ENCODE data around the gene C12orf42.

C12orf42 gene

GRCh38 chr12:103495469-103496456, at the start of gene C12orf42:
Gene C12orf42, minus strand, starts transcription at chr12:103495968. Its CDS starts 17,542 bp downstream, at chr12:103478426.
- DNase-seq (ENCODE audit: low spot score), result peak; percentile 54

DNA sequence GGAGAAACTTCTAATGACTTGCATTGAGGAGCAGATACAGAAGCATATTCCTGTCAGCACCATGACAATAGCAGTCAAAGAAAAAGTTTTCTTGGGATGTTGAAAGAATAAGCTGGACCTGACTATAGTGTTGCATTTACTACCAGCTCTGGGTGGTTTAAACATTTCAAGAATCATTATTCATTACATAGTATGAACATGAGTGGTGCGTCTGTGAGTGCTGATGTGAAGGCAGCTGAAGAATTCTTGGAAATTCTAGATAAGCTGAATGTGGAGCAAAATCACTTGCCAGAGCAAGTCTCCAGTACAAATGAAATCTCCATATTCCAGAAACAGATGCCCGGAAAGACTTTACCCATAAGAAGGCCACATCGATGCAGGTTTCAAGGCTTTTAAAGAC, 46.3 kb upstream of the C12orf42 start:
- DNase-seq (ENCODE audit: low spot score), result no peak

DNA sequence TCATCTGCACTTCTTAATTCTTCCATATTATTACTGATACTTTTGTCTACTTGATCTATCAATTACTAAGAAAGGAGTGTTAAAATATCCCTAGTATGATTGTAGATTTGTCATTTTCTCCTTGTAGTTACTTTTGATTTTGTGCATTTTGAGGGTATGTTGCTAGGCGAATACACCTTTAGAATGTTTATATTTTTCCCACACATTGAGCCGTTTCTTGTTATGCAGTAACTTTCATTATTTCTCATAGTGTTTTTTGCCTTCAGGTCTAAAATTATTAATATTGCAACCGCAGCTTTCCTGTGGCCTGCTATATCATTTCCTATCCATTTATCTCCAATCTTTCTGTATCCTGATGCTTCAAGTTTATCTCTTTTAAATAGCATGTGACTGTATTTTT, 44.6 kb upstream of the C12orf42 start:
- DNase-seq (ENCODE audit: low spot score), result no peak

GRCh38 chr12:103538397-103538796, 42.6 kb upstream of the C12orf42 start:
- no peak for DNase-seq (ENCODE audit: low spot score)

DNA sequence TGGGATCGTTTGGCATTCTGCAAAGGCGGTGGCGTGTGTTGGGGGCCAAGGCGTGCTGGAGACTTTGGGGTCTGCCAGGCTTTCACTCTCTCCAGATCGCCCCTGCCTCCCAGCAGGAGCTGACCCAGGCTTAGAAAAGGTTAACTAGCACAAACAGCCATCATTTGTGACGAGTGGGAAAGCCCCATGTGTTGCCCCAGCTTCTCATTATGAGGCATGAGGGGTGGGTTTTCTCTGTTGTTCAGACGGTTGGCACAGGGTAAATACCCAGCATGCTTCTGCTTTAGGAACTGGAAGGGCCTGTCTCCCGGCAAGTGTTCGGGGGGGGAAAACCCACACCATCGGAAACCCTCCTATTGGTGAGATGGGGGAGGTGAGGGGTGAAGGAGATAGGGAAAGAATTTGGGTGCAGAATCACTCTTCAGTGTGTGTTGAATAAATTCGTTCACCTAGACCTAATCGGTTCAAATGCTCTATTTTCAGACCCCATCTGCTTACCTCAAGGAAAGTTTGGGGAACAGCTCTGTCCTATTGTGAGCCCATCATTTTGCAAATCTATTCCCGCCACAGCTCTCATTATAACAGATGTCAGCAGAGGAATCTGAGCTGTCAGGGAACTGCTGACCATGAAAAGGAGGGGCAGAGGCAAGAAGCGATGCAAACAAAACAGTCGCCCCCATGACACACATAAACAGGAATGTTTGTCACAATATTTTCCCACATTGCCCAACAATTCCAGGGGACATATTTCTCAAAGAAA, 34.7 kb upstream of the C12orf42 start:
- no peak for DNase-seq (ENCODE audit: low spot score)

- no peak for DNase-seq (ENCODE audit: low spot score)
Observed at GRCh38 chr12:103529306-103529705, 33.5 kb upstream of the C12orf42 start.

DNA sequence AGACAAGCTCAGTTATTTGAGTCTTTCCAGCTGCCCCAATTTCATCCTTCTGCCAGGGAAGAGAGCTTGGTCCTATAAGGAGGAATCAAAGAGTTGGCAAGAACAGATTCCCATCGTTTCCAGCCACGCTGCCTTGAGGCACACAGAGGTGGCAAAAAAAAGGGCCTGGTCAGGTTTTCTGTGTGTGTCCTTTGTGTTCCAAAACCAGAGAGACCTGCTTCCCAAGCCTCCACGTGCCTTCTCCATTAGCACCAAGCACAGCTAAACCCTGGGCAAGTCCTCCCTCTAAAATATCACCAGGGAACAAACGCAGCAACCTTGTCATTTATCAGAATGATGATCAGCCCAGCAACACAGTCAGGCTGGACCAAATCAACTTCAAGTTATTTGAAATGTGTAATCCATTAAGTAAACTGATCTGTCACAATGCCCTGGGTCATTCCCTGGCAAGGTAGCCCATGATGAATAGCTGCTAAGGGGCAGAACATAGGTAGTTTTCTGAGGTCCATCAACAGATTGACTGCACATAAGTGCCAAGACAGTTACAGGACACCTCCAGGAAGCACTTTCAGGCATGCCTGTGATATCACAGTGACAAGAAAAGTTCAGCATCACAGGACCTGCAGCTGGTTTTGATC, 28.6 kb upstream of the C12orf42 start:
- DNase-seq (ENCODE audit: low spot score), result no peak

DNA sequence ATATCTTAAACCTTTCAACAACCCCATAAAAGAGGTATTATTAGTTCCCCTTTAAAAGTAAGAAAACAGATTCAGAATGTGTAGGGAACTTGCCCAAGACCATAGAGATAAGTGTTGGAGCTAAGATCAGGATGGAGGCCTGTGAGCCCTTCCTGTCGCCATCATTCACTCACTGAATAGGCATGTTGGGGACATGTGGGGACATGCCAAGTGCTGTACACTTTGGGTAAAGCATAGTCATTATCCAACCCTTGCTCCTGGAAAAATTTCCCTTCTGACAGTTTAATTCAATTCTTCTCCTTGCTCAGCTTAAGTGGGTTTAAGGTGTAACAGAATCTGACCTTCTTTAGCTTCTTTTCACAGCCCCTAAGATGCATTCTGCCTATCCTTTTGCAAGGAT, 28.0 kb upstream of the C12orf42 start:
- DNase-seq (ENCODE audit: low spot score), result no peak

DNA sequence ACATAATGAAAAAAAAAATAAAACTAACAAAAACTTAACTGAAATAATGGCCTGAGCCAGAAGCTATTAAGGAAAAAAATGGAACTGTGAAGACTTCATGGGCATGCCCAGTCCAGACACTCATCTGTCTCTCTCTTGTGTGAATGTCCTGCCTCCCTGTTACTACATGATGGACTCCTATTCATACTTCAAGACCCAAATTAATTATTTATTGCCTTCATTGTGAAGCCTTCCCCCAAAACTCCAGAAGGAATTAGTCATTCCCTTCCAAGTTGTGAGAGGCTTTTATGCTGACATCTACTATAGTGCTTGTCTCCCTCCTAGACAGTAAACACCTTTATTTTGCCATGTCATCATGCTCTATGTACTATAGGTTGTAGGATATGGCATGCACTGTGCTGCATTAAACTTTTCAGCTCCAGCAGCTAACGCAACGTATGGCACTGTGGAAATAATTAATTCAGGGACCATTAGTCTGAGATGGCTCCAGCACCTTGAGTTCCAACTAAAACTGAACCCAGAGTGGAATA, 25.0 kb upstream of the C12orf42 start:
- DNase-seq (ENCODE audit: low spot score), result no peak

DNA sequence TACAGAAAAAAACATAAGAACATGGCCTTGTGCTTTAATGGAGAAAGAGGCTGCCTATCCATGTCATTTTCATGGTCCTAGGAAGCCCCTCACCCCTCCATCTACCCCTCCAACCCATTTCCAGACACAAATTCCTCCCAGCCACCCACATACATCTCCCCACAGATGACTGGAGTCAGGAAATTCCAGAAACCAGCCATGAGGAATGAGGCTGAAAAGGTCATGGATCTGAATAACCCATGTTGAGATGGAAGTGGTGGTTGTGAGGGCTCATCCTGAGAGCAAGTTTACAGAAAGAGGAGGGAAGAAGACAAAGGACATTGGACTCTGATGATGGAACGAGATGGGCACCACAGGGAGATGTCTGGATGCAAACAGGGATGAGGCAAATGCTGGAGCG, 23.9 kb upstream of the C12orf42 start:
- DNase-seq (ENCODE audit: low spot score), result no peak

- no peak for DNase-seq (ENCODE audit: low spot score)
Observed at GRCh38 chr12:103518899-103519298, 23.1 kb upstream of the C12orf42 start.

- DNase-seq (ENCODE audit: low spot score), result no peak
Observed at GRCh38 chr12:103517161-103517560, 21.4 kb upstream of the C12orf42 start.

DNA sequence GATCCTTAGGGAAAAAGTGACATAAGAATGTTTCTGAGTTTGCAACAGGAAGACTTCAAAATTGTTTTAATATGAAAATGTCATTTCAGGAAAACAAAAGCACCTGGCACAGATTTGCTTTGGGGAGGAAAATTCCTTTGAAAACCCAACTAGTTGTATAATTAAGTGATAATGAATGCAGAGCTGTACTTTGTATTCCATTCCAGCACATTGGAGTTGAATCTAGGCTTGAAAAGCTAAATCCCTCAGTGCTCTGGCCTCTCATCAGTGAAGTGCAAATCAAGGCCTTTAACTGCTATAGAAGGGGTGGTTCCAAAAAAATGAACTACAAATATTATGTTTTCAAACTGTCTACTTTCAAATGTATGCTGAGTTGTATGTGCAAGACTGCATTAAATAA, 19.6 kb upstream of the C12orf42 start:
- no peak for DNase-seq (ENCODE audit: low spot score)

DNA sequence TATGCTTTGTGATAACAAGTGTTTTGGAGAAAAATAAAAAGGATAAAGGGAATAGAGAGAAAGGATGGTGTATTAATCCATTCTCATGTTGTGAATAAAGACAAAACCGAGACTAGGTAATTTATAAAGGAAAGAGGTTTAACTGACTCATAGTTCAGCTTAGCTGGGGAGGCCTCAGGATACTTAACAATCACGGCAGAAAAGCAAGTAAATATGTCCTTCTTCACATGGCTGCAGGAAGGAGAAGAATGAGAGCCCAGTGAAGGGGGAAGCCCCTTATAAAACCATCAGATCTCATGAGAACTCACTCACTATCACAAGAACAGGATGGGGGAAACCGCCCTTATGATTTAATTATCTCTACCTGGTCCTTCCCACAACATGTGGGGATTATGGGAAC, 18.1 kb upstream of the C12orf42 start:
- no peak for DNase-seq (ENCODE audit: low spot score)

DNA sequence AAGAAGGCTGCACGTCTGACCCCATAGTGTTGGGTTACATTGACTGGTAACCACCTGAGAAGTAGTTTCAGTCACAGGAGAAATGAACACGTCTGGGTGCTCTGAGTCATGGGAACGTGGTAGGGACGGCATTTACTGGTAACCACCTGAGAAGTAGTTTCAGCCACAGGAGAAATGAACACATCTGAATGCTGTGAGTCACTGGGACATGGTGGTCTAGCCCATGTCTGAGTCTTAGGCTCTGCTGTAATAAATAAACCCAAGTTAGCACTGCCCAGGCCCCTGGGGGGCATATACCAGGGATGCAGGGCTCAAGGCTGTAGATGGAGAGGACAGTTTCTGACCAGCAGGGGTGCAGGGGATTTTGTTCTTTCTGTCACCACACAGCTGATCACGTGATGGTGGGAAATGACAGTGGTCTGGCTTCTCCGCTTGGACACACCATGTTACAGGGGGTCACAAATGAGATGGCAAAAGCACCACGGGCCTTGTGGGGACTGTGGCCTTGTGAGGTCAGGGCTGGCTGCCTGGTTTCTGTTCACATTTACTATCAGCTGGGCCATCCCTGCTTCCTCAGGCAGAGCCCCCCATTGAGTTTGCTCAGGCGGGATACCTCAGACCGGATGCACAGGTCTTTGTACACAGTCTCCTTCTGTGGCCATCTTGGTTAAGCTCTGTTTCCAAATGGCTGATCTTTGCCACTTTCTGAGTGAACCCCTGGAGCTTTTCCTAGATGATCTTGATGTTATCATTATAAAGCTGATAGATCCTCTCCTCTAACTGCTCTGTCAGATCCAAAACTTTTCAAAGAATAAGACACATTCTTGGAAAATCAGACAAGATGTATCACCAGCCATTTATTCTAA, 9.8 kb upstream of the C12orf42 start:
- DNase-seq (ENCODE audit: low spot score), result peak; percentile 4

GRCh38 chr12:103504606-103505005, 8.8 kb upstream of the C12orf42 start:
- no peak for DNase-seq (ENCODE audit: low spot score)

DNA sequence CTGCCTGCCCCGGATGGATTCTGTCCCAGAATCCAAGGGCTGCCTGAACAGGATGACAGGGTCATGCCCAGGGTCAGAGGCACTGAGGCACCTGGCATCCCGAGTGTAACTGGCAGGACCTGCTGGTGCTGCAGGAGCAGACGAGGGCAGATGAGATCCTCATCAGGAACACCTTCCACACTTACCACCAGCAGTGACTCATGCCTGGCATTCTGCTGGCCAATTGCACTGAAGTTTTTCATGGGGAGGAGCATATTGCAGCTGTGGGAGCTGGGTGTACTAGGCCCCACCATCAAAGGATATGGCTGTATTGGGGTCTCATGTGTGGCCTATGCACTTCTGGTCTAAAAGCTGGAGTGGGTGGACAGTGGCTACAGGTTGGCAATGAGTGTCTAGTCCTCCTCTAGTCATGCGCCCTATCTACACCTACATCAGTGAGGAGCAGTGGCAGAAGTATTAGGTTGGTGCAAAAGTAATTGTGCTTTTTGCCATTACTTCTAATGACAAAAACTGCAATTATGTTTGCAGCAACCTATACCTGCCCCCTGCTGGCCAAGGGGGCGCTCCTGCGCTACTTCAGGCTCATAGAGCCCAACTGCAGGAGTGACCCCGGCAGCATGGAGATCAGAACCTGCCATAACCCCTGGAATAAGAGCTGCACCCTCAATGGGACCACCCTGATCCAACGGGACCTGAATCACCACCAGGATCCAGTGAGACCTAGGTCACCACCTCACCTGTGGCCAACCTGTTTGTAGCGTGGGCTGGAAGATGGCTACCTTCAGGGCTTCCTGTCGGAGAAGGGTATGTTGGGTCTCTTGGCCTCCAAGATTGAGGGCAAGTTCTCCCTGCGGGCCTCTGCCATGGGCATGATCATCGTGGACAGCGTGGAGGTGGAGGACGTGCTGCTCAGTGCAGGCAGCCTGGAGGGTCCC, 8.0 kb upstream of the C12orf42 start:
- peak; percentile 60 for DNase-seq (ENCODE audit: low spot score)

DNA sequence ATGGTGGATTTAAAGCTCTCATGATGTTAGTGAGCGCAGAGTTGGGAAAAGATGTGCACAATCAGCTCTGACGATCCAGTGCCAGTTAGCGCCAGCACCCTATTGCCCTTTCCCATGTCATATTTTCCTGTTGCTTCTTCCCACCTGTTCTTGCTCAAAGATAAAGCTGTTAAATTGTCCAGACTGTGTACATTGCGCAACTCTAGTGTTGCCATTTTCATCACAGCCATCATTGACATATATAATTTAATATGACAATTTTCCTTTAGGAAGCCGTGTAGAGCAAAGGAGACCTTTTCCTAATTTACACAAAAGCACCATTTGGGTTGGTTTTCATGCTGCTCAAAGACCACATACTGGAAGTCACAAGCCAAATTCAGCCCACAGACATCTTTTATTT, 5.7 kb upstream of the C12orf42 start:
- no peak for DNase-seq (ENCODE audit: low spot score)

DNA sequence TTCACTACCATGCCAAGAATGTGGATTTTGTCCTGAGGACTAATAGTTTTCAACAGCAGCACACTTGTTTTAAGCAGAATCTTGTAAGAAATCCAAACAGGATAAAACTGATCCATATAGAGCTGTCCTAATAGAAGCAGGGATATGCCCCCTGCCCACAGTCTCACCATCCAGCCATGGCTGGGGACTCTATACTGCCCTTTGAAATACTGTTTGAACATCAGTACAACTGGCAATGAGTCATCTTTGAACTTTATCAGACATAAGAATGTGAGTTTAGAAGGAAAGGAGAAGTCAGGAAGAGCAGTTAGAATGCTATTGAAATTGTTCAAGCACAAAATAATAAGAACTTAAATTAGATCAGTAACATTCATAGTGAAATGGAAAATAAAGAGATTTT, 3.8 kb upstream of the C12orf42 start:
- no peak for DNase-seq (ENCODE audit: low spot score)

GRCh38 chr12:103498990-103499389, 3.2 kb upstream of the C12orf42 start:
- no peak for DNase-seq (ENCODE audit: low spot score)
